Measurements from ENCODE around the gene TEPSIN. TPM values are rescaled to one million over a fixed set of nuclear protein-coding genes. Genes with fewer than 3 reads are reported as not detected.
A peak's percentile ranks its signal among the peaks of the same experiment; 100 is the strongest.

Gene TEPSIN
- total and polyA plus RNA-seq, 5 donors from 2014 or later, result 2.1 to 113 (median 6.2) TPM

DNA sequence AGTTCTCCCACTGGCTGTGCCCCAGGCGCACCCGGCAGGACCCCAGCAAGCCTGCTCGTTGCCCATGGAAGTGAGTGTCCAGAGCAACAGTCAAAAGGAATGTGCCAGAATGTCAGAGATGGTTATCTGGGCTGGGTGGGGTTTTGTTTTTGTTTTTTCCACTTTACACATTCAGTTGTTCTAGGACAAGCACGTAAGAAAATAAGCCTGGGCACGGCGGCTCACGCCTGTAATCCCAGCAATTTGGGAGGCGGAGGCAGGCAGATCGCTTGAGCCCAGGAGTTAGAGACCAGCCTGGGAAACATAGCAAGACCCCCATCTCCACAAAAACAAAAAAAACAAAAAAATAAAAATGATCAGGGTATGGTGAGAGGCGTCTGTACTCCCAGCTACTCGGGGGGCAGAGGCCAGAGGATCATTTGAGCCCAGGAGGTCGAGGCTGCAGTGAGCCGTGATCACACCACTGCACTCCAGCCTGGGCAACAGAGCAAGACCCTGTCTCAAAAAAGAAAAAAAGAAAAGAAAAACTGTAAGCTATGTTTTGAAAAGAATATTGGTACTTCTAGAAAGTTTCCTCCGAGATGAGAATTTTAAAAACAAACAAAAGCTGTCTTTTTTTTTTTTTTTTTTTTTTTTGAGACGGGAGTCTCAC, 8.6 kb upstream of the TEPSIN start:
- no peaks in the 10 kb centered on the region for H3K27me3 Mint-ChIP-seq
- no peaks in the 10 kb centered on the region for H3K9me3 Mint-ChIP-seq
- no peak overlapping the region for H3K27ac Mint-ChIP-seq
- Histone ChIP-seq H3K9me3 (ENCODE audit: control insufficient read depth in 2 of 2, low read length in 2 of 2) (no peaks in the 10 kb centered on the region), H3K36me3 (ENCODE audit: control insufficient read depth, insufficient read depth, low read length) (peaks cover 16% of the 10 kb centered on the region), H3K27me3 (ENCODE audit: control insufficient read depth, insufficient read depth, low read length) (no peaks in the 10 kb centered on the region), H3K27ac (ENCODE audit: insufficient read depth, low read length, poor library complexity, severe bottlenecking) (no peak overlapping the region), H3K4me1 (ENCODE audit: control insufficient read depth, insufficient read depth, low read length, poor library complexity, severe bottlenecking) (no peaks in the 10 kb centered on the region), H3K4me3 (ENCODE audit: low read depth, low read length) (no peak overlapping the region)
- peaks cover 2% of the 10 kb centered on the region for H3K36me3 Mint-ChIP-seq
- no peak for DNase-seq
- H3K4me1 Mint-ChIP-seq, result no peaks in the 10 kb centered on the region
- H3K4me3 Mint-ChIP-seq, result no peak overlapping the region
- no peak for ATAC-seq (ENCODE audit: low read depth in 2 of 2)

DNA sequence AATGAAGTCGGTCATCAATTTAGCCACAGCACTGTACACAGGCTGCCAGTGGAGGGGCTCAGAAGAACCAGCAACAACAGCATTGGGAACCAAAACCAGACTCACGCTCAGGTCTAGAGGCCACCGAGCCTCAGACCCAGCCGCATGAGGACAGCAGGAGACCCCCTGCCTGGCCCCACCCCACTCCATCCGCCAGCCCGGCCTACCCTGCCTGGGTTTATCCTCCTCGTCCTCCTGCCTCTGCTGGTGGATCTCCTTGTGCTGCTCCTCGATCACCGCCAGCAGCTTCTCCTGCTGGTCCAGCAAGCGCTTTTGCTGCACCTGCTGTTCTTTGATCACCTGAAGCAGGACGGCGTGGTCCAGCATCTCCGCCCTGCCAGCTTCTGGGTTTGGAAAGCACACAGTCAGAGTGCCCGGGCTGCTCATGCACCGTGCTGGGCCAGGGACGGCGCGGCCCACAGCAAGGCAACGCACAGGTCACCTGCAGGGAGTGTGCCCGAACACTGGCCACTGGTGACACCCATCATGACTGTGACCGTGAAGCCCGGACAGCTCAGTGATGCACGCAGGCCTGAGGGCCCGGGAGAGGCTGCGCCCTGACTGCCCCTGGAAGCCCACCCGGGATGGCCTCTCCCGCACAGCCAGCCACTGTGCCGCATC, 8.0 kb upstream of the TEPSIN start:
- Histone ChIP-seq H3K27ac (ENCODE audit: insufficient read depth, low read length, poor library complexity, severe bottlenecking) (no peak overlapping the region), H3K36me3 (ENCODE audit: control insufficient read depth, insufficient read depth, low read length) (peaks cover 10% of the 10 kb centered on the region), H3K9me3 (ENCODE audit: control insufficient read depth in 2 of 2, low read length in 2 of 2) (no peaks in the 10 kb centered on the region), H3K4me3 (ENCODE audit: low read depth, low read length) (no peak overlapping the region), H3K27me3 (ENCODE audit: control insufficient read depth, insufficient read depth, low read length) (no peaks in the 10 kb centered on the region), H3K4me1 (ENCODE audit: control insufficient read depth, insufficient read depth, low read length, poor library complexity, severe bottlenecking) (no peaks in the 10 kb centered on the region)
- Mint-ChIP-seq H3K4me3 (no peak overlapping the region), H3K27me3 (no peaks in the 10 kb centered on the region), H3K36me3 (no peaks in the 10 kb centered on the region), H3K4me1 (peaks cover 0 to 5% (median 2%) of the 10 kb centered on the region in 4 donors), H3K9me3 (no peaks in the 10 kb centered on the region), H3K27ac (peak overlapping the region in 1 of 3 donors; percentile 48)
- ATAC-seq (ENCODE audit: low read depth in 2 of 2), result no peak
- no peak for DNase-seq

DNA sequence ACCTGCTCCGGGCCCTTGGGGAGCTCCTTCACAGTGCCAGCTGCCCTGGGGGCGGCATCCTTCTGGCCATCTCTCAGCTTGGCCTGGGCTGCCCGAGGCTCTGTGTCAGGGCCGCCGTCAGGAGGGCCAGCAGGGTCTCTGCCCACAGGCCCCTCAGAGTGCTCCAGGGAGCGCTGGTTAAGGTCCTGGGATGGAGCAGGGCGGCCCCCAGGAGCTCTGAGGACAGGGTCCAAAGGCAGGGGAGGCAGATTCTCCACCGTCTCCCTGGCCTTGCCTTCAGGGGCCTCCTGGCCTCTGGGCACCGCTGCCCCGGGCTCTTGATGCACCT, 7.5 kb upstream of the TEPSIN start:
- Histone ChIP-seq H3K9me3 (ENCODE audit: control insufficient read depth in 2 of 2, low read length in 2 of 2) (no peaks in the 10 kb centered on the region), H3K36me3 (ENCODE audit: control insufficient read depth, insufficient read depth, low read length) (peaks cover 6% of the 10 kb centered on the region), H3K27ac (ENCODE audit: insufficient read depth, low read length, poor library complexity, severe bottlenecking) (no peak overlapping the region), H3K4me1 (ENCODE audit: control insufficient read depth, insufficient read depth, low read length, poor library complexity, severe bottlenecking) (no peaks in the 10 kb centered on the region), H3K4me3 (ENCODE audit: low read depth, low read length) (no peak overlapping the region), H3K27me3 (ENCODE audit: control insufficient read depth, insufficient read depth, low read length) (no peaks in the 10 kb centered on the region)
- Mint-ChIP-seq H3K27ac (no peak overlapping the region), H3K27me3 (no peaks in the 10 kb centered on the region), H3K4me1 (peaks cover 0 to 8% (median 4%) of the 10 kb centered on the region in 4 donors), H3K9me3 (no peaks in the 10 kb centered on the region), H3K36me3 (no peaks in the 10 kb centered on the region), H3K4me3 (no peak overlapping the region)
- DNase-seq (no peak), ATAC-seq (ENCODE audit: low read depth in 2 of 2) (no peak)

DNA sequence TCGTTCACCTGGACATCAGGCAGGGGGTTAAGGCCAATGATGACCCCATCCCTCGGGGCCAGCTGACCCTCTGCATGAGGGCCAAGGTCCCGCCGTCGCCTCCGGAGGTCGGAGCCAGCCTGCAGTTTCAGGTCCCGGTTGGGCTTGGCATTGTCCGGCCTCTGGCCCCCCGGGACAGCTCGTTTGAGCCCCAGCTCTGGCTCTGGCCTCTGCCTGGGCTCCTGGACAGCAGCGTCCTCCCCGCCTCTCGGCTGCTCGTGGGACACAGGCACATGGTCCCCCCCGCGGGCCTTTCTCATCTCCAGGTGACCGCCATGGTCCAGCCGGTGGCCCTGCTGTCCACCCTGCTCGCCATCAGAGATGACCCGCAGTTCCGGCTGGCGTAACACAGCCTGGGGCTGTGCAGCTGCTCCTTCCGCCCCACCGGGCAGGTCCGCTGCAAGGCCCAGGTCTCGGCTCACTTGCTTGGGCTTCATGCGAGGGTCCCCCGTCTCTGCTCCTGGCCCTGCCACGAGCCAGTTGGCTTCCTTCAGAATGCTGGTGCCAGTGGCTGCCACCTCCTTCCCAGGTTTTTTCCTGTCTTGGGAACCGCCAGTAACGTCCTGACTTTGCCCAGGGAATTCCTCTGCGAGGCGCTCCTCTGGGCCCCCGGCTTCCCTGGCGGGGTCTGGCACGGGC, 6.9 kb upstream of the TEPSIN start:
- Mint-ChIP-seq H3K4me3 (no peak overlapping the region), H3K9me3 (no peaks in the 10 kb centered on the region), H3K4me1 (peaks cover 0 to 13% (median 8%) of the 10 kb centered on the region in 4 donors), H3K36me3 (peaks cover 2% of the 10 kb centered on the region), H3K27me3 (no peaks in the 10 kb centered on the region), H3K27ac (no peak overlapping the region)
- Histone ChIP-seq H3K4me3 (ENCODE audit: low read depth, low read length) (no peak overlapping the region), H3K4me1 (ENCODE audit: control insufficient read depth, insufficient read depth, low read length, poor library complexity, severe bottlenecking) (peaks cover under 1% of the 10 kb centered on the region), H3K9me3 (ENCODE audit: control insufficient read depth in 2 of 2, low read length in 2 of 2) (no peaks in the 10 kb centered on the region), H3K36me3 (ENCODE audit: control insufficient read depth, insufficient read depth, low read length) (peaks cover 2% of the 10 kb centered on the region), H3K27ac (ENCODE audit: insufficient read depth, low read length, poor library complexity, severe bottlenecking) (no peak overlapping the region), H3K27me3 (ENCODE audit: control insufficient read depth, insufficient read depth, low read length) (no peaks in the 10 kb centered on the region)
- no peak for ATAC-seq (ENCODE audit: low read depth in 2 of 2)
- no peak for DNase-seq

DNA sequence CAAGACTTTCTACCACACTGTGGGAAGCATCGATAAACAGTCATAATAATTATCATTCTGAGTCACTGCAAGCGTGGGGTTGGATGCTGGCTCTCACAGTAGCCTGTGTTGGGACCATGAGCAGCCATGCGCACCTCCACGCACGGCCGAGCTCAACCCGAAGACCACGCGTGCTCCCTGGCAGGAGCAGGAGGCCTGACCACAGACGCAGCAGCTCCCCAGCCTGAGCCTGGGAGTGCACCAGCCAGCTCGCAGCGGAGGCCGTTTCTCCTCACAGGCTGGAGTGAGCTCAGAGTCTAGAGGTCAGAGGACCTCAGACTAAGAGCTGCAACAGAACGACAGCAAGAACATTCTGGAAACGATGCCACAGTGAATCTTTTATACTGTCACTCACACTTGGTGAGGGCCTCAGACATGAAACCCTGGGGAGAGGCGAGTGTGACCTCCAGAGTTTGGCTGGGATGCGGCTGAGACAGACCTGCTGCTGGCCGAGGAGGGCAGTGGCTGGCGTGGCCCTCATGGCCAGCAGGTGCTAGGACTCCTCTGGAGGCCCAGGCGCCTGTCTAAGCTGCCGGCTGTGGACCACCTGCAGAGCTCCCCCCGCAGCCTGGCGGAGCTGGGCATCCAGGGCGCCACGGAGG, 6.3 kb upstream of the TEPSIN start:
- no peak overlapping the region for H3K27ac Mint-ChIP-seq
- peaks cover 7% of the 10 kb centered on the region for H3K4me1 ChIP-seq (ENCODE audit: control insufficient read depth, insufficient read depth, low read length, poor library complexity, severe bottlenecking)
- H3K4me1 Mint-ChIP-seq, result peaks cover 0 to 19% (median 10%) of the 10 kb centered on the region in 4 donors
- no peaks in the 10 kb centered on the region for H3K27me3 Mint-ChIP-seq
- ATAC-seq (ENCODE audit: low read depth in 2 of 2) (no peak), DNase-seq (no peak)
- H3K4me3 ChIP-seq (ENCODE audit: low read depth, low read length), result no peak overlapping the region
- no peaks in the 10 kb centered on the region for H3K36me3 ChIP-seq (ENCODE audit: control insufficient read depth, insufficient read depth, low read length)
- no peaks in the 10 kb centered on the region for H3K9me3 ChIP-seq (ENCODE audit: control insufficient read depth in 2 of 2, low read length in 2 of 2)
- peaks cover 4% of the 10 kb centered on the region for H3K36me3 Mint-ChIP-seq
- no peak overlapping the region for H3K27ac ChIP-seq (ENCODE audit: insufficient read depth, low read length, poor library complexity, severe bottlenecking)
- H3K4me3 Mint-ChIP-seq, result no peak overlapping the region
- H3K9me3 Mint-ChIP-seq, result no peaks in the 10 kb centered on the region
- no peaks in the 10 kb centered on the region for H3K27me3 ChIP-seq (ENCODE audit: control insufficient read depth, insufficient read depth, low read length)

DNA sequence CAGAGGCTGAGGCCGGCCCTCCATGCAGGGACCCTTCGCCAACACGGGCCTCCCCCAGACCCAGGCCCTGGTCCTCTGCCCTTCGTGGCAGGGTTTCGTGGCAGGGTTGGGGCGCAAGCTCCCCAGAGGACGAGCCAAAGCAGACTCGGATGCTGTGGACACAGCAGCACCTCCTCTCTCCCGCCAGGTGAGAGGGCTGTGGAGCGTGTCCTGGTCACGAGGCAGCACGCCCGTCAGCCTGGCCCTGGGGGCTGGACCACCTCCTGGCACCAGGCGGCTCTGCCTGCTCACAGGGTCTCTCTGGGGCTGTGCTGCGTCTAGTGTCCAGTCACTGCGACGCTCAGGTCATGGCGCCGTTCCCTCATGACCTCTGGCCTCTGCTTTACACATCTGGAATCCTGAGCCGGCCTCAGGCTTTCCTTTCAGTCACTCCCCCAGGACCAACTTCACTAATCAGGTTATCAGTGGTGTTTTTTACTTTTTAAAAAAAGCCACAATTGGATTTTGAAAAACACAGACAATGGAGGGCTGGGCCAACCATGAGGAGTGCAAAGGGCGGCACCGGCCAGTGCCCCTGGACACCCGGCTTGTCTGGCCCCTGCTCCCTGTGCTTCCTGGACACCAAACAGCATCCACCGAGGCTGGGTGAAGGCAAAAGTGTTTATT, 5.6 kb upstream of the TEPSIN start:
- H3K36me3 Mint-ChIP-seq, result peaks cover 4% of the 10 kb centered on the region
- Histone ChIP-seq H3K4me1 (ENCODE audit: control insufficient read depth, insufficient read depth, low read length, poor library complexity, severe bottlenecking) (peaks cover 12% of the 10 kb centered on the region), H3K36me3 (ENCODE audit: control insufficient read depth, insufficient read depth, low read length) (no peaks in the 10 kb centered on the region), H3K4me3 (ENCODE audit: low read depth, low read length) (no peak overlapping the region), H3K9me3 (ENCODE audit: control insufficient read depth in 2 of 2, low read length in 2 of 2) (no peaks in the 10 kb centered on the region), H3K27ac (ENCODE audit: insufficient read depth, low read length, poor library complexity, severe bottlenecking) (no peak overlapping the region), H3K27me3 (ENCODE audit: control insufficient read depth, insufficient read depth, low read length) (no peaks in the 10 kb centered on the region)
- ATAC-seq (ENCODE audit: low read depth in 2 of 2) (no peak), DNase-seq (no peak)
- H3K27me3 Mint-ChIP-seq, result no peaks in the 10 kb centered on the region
- no peak overlapping the region for H3K4me3 Mint-ChIP-seq
- H3K9me3 Mint-ChIP-seq, result no peaks in the 10 kb centered on the region
- peak overlapping the region in 1 of 3 donors; percentile 9 for H3K27ac Mint-ChIP-seq
- peaks cover 0 to 22% (median 10%) of the 10 kb centered on the region in 4 donors for H3K4me1 Mint-ChIP-seq

DNA sequence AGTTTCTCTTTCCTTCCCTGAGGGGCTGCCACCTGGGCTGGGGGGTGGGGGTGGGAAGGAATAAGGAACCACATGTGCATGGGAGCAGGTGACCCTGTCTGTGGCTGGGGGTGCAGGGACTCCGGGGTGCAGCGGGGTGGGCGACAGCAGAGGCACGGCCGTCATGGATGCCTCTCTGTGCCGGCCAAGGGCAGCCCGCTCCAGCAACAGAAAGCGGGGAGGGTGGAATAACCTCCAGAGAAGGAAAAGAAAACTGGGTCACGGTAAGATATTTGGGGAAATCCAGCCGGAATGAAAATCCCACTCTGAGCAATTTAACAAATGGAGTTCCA, 4.4 kb upstream of the TEPSIN start:
- Histone ChIP-seq H3K4me1 (ENCODE audit: control insufficient read depth, insufficient read depth, low read length, poor library complexity, severe bottlenecking) (peaks cover 15% of the 10 kb centered on the region), H3K4me3 (ENCODE audit: low read depth, low read length) (no peak overlapping the region), H3K9me3 (ENCODE audit: control insufficient read depth in 2 of 2, low read length in 2 of 2) (no peaks in the 10 kb centered on the region), H3K27ac (ENCODE audit: insufficient read depth, low read length, poor library complexity, severe bottlenecking) (no peak overlapping the region), H3K36me3 (ENCODE audit: control insufficient read depth, insufficient read depth, low read length) (no peaks in the 10 kb centered on the region), H3K27me3 (ENCODE audit: control insufficient read depth, insufficient read depth, low read length) (no peaks in the 10 kb centered on the region)
- H3K9me3 Mint-ChIP-seq, result no peaks in the 10 kb centered on the region
- peaks cover 4 to 26% (median 14%) of the 10 kb centered on the region in 4 donors for H3K4me1 Mint-ChIP-seq
- DNase-seq, result no peak
- H3K27ac Mint-ChIP-seq, result no peak overlapping the region
- H3K4me3 Mint-ChIP-seq, result no peak overlapping the region
- ATAC-seq (ENCODE audit: low read depth in 2 of 2), result no peak
- peaks cover 4% of the 10 kb centered on the region for H3K36me3 Mint-ChIP-seq
- no peaks in the 10 kb centered on the region for H3K27me3 Mint-ChIP-seq

Data from CD4-positive, CD25-positive, alpha-beta regulatory T cell (primary cell).